Activated CD8-positive, alpha-beta T cell treated with anti-CD3 and anti-CD28 coated beads for 36 hours (primary cell): Measurements from ENCODE around the gene PDCD2L. TPM values are rescaled to one million over a fixed set of nuclear protein-coding genes. Genes with fewer than 3 reads are reported as not detected.

Experiments used
- ATAC-seq: fragments of 200-7000 bp; cut with Tn5 transposase; one replicate; pipeline ENCODE4 v1.10.0; 2021; ENCODE audit warnings: mild to moderate bottlenecking, moderate library complexity
- CTCF ChIA-PET: fragments of 350-600 bp; sonication (Branson Sonifier 250); formaldehyde crosslinking; loops from one replicate; lab custom pipeline; 2021; ENCODE audit warnings: antibody characterized with exemption; lab: Charles Lee
- POLR2A ChIA-PET: fragments of 350-600 bp; sonication (Branson Sonifier 250); formaldehyde crosslinking; loops from one replicate; lab custom pipeline; 2021; ENCODE audit warnings: antibody characterized with exemption; lab: Charles Lee
- DNase-seq: peaks from one replicate; pipeline ENCODE4 v3.0.0-alpha.2; 2020
- H3K27ac Mint-ChIP-seq: one replicate; pipeline ENCODE4 v1.8.0; 2021; ENCODE audit warnings: mild to moderate bottlenecking, mixed read lengths
- H3K27me3 Mint-ChIP-seq: one replicate; pipeline ENCODE4 v1.8.0; 2021; ENCODE audit warnings: mixed read lengths
- H3K36me3 Mint-ChIP-seq: one replicate; pipeline ENCODE4 v1.8.0; 2021; ENCODE audit warnings: low read depth, mixed read lengths
- H3K4me1 Mint-ChIP-seq: one replicate; pipeline ENCODE4 v1.8.0; 2021; ENCODE audit warnings: low read depth, mixed read lengths
- H3K4me3 Mint-ChIP-seq: one replicate; pipeline ENCODE4 v1.8.0; 2021; ENCODE audit warnings: mild to moderate bottlenecking, moderate library complexity, mixed read lengths
- H3K9me3 Mint-ChIP-seq: one replicate; pipeline ENCODE4 v1.8.0; 2021; ENCODE audit warnings: mixed read lengths
- CTCF ChIP-seq: fragments of 200-600 bp; IDR thresholded peaks from one replicate; pipeline ENCODE4 v1.8.0; 2022; ENCODE audit warnings: antibody characterized with exemption, mild to moderate bottlenecking
- intact Hi-C: fragments of 100-400 bp; cut with micrococcal nuclease; formaldehyde crosslinking; loops from one replicate; pipeline ENCODE4 v1.10.0; 2022
- total RNA-seq, 2 experiments: library from RNA; stranded (reverse); gene quantifications; one replicate each; pipeline ENCODE4 v1.2.3, GENCODE V29; 2021

Gene PDCD2L
- total RNA-seq, 2 experiments from 2014 or later: 39.9 to 42.1 TPM

GRCh38 chr19:34370117-34370516 is 34.1 kb upstream of the PDCD2L start:
- no peak for TF ChIP-seq CTCF
- no peak for DNase-seq
- H3K27ac Mint-ChIP-seq: peak overlapping the region; percentile 15
- ChIA-PET CTCF (no interaction called here), POLR2A (interaction anchor here (1.0 to 9.6 kb wide), 4 partner anchors 11 to 65 kb away, joined by 3 to 151 read pairs (median 4); no protein-coding TSS in a partner anchor)
- H3K9me3 Mint-ChIP-seq: no peaks in the 10 kb centered on the region
- intact Hi-C loops: no loop called here
- ATAC-seq: no peak
- H3K36me3 Mint-ChIP-seq: peaks cover 69% of the 10 kb centered on the region
- no peak overlapping the region for H3K4me3 Mint-ChIP-seq
- no peaks in the 10 kb centered on the region for H3K27me3 Mint-ChIP-seq
- H3K4me1 Mint-ChIP-seq: peaks cover 51% of the 10 kb centered on the region

- CTCF ChIA-PET: interaction anchor here (1.0 kb wide), 1 partner anchor 59 kb away, joined by 3 read pairs; no protein-coding TSS in a partner anchor
- TF ChIP-seq CTCF: no peak
- ATAC-seq: no peak
- H3K9me3 Mint-ChIP-seq: no peaks in the 10 kb centered on the region
- no peak for DNase-seq
- intact Hi-C loops: no loop called here
- POLR2A ChIA-PET: interaction anchor here (0.7 to 9.6 kb wide), 3 partner anchors 11 to 59 kb away, joined by 3 to 151 read pairs (median 4); no protein-coding TSS in a partner anchor
- H3K4me3 Mint-ChIP-seq: no peak overlapping the region
- H3K36me3 Mint-ChIP-seq: peaks cover 71% of the 10 kb centered on the region
- H3K4me1 Mint-ChIP-seq: peaks cover 54% of the 10 kb centered on the region
- H3K27me3 Mint-ChIP-seq: no peaks in the 10 kb centered on the region
- peak overlapping the region; percentile 17 for H3K27ac Mint-ChIP-seq
These were observed 33.2 kb upstream of the PDCD2L start for GRCh38 chr19:34370983-34371382.

GRCh38 chr19:34373601-34374288 is 30.5 kb upstream of the PDCD2L start:
- ChIA-PET CTCF (no interaction called here), POLR2A (interaction anchor here (0.8 to 2.5 kb wide), 2 partner anchors 8 to 12 kb away, joined by 4 to 12 read pairs; no protein-coding TSS in a partner anchor)
- H3K27ac Mint-ChIP-seq: peak overlapping the region; percentile 62
- peaks cover 33% of the 10 kb centered on the region for H3K4me1 Mint-ChIP-seq
- DNase-seq (no peak), ATAC-seq (peak; percentile 20)
- intact Hi-C loops: no loop called here
- H3K36me3 Mint-ChIP-seq: peaks cover 61% of the 10 kb centered on the region
- TF ChIP-seq CTCF: no peak
- no peak overlapping the region for H3K4me3 Mint-ChIP-seq
- H3K27me3 Mint-ChIP-seq: no peaks in the 10 kb centered on the region
- no peaks in the 10 kb centered on the region for H3K9me3 Mint-ChIP-seq

- Mint-ChIP-seq H3K36me3 (peaks cover 60% of the 10 kb centered on the region), H3K4me1 (peaks cover 23% of the 10 kb centered on the region), H3K9me3 (no peaks in the 10 kb centered on the region), H3K4me3 (no peak overlapping the region), H3K27ac (peak overlapping the region; percentile 43), H3K27me3 (no peaks in the 10 kb centered on the region)
- ATAC-seq (peak; percentile 58), DNase-seq (no peak)
- ChIA-PET POLR2A (interaction anchor here (1.0 to 3.0 kb wide), 3 partner anchors 10 to 51 kb away, joined by 3 to 9 read pairs (median 3); no protein-coding TSS in a partner anchor), CTCF (no interaction called here)
- intact Hi-C loops: no loop called here
- no peak for TF ChIP-seq CTCF
These were observed 28.6 kb upstream of the PDCD2L start for GRCh38 chr19:34375598-34375997.

- Mint-ChIP-seq H3K27ac (no peak overlapping the region), H3K27me3 (no peaks in the 10 kb centered on the region), H3K4me1 (peaks cover 3% of the 10 kb centered on the region), H3K36me3 (peaks cover 72% of the 10 kb centered on the region), H3K4me3 (no peak overlapping the region), H3K9me3 (no peaks in the 10 kb centered on the region)
- ATAC-seq (no peak), DNase-seq (no peak)
- POLR2A ChIA-PET: interaction anchor here (14.7 kb wide), 1 partner anchor 14 kb away, joined by 151 read pairs; the partner anchor contains the start of gene GPI
- no peak for TF ChIP-seq CTCF
- intact Hi-C loops: no loop called here
- CTCF ChIA-PET: no interaction called here
These were observed 23.5 kb upstream of the PDCD2L start for GRCh38 chr19:34380639-34381241.
